C4-2B (cell line): ENCODE results near the gene LYZL1.

Experiments
- H3K27ac ChIP-seq: fragments of 450-650 bp; 2 replicates; pipeline ENCODE4 v1.5.1; 2017
- CTCF ChIP-seq: fragments of 450-650 bp; conservative IDR thresholded peaks from 2 replicates; pipeline ENCODE4 v1.5.1; 2017; ENCODE audit warnings: mild to moderate bottlenecking
- ZFX ChIP-seq: fragments of 450-650 bp; IDR thresholded peaks from 2 replicates; pipeline ENCODE4 v1.6.1; 2017

LYZL1 gene

GRCh38 chr10:29263506-29263905, 25.4 kb upstream of the LYZL1 start:
- TF ChIP-seq CTCF: no peak
- no peak for TF ChIP-seq ZFX
- H3K27ac ChIP-seq: no peak overlapping the region

- TF ChIP-seq CTCF: no peak
- TF ChIP-seq ZFX: no peak
- H3K27ac ChIP-seq: no peak overlapping the region
These were observed 23.6 kb upstream of the LYZL1 start for GRCh38 chr10:29265210-29265768.

- TF ChIP-seq ZFX (no peak), CTCF (no peak)
- H3K27ac ChIP-seq: no peak overlapping the region
These were observed 22.2 kb upstream of the LYZL1 start for GRCh38 chr10:29266641-29267040.

- no peak for TF ChIP-seq CTCF
- no peak for TF ChIP-seq ZFX
These were observed 20.9 kb upstream of the LYZL1 start for GRCh38 chr10:29268011-29268410.

GRCh38 chr10:29269486-29269885, 19.4 kb upstream of the LYZL1 start:
- no peak for TF ChIP-seq ZFX
- no peak for TF ChIP-seq CTCF
- no peak overlapping the region for H3K27ac ChIP-seq

More at GRCh38 chr10:29268011-29268410, 20.9 kb upstream of the LYZL1 start:
- H3K27ac ChIP-seq: no peak overlapping the region

GRCh38 chr10:29270883-29271282, 18.0 kb upstream of the LYZL1 start:
- TF ChIP-seq ZFX (no peak), CTCF (no peak)

GRCh38 chr10:29271877-29272276, 17.0 kb upstream of the LYZL1 start:
- no peak overlapping the region for H3K27ac ChIP-seq
- TF ChIP-seq ZFX (no peak), CTCF (no peak)

More at GRCh38 chr10:29270883-29271282, 18.0 kb upstream of the LYZL1 start:
- no peak overlapping the region for H3K27ac ChIP-seq
